IPS-18a (cell line): ENCODE data around the gene CAMSAP1.

Experiments used
- H3K27ac ChIP-seq: one replicate; pipeline ENCODE4 v1.5.1; 2013; ENCODE audit warnings: low read length
- H3K27me3 ChIP-seq: one replicate; pipeline ENCODE4 v1.6.1; 2013; ENCODE audit warnings: mild to moderate bottlenecking, low read length; ENCODE audit not compliant: control insufficient read depth, insufficient read depth
- H3K36me3 ChIP-seq: one replicate; pipeline ENCODE4 v1.6.1; 2013; ENCODE audit warnings: low read depth, low read length; ENCODE audit not compliant: control insufficient read depth
- H3K4me1 ChIP-seq: one replicate; pipeline ENCODE4 v1.6.1; 2013; ENCODE audit warnings: low read depth, low read length; ENCODE audit not compliant: control insufficient read depth
- H3K4me3 ChIP-seq: one replicate; pipeline ENCODE4 v1.5.1; 2013; ENCODE audit warnings: low read length
- H3K9ac ChIP-seq: one replicate; pipeline ENCODE4 v1.6.1; 2013; ENCODE audit warnings: mild to moderate bottlenecking, low read length, moderate library complexity
- H3K9me3 ChIP-seq: one replicate; pipeline ENCODE4 v1.6.1; 2013; ENCODE audit warnings: low read depth, low read length; ENCODE audit not compliant: control insufficient read depth

Gene CAMSAP1

GRCh38 chr9:135798263-135798585, 109.1 kb downstream of the CAMSAP1 start:
- H3K4me3 ChIP-seq: no peak overlapping the region
- no peak overlapping the region for H3K9ac ChIP-seq
- H3K27me3 ChIP-seq: no peaks in the 10 kb centered on the region
- no peaks in the 10 kb centered on the region for H3K36me3 ChIP-seq
- H3K27ac ChIP-seq: no peak overlapping the region
- no peaks in the 10 kb centered on the region for H3K4me1 ChIP-seq
- H3K9me3 ChIP-seq: no peaks in the 10 kb centered on the region

- Histone ChIP-seq H3K9me3 (no peaks in the 10 kb centered on the region), H3K9ac (no peak overlapping the region), H3K4me1 (no peaks in the 10 kb centered on the region), H3K27me3 (no peaks in the 10 kb centered on the region), H3K36me3 (no peaks in the 10 kb centered on the region), H3K4me3 (no peak overlapping the region), H3K27ac (no peak overlapping the region)
These were observed 109.7 kb downstream of the CAMSAP1 start for GRCh38 chr9:135797507-135798262.

DNA sequence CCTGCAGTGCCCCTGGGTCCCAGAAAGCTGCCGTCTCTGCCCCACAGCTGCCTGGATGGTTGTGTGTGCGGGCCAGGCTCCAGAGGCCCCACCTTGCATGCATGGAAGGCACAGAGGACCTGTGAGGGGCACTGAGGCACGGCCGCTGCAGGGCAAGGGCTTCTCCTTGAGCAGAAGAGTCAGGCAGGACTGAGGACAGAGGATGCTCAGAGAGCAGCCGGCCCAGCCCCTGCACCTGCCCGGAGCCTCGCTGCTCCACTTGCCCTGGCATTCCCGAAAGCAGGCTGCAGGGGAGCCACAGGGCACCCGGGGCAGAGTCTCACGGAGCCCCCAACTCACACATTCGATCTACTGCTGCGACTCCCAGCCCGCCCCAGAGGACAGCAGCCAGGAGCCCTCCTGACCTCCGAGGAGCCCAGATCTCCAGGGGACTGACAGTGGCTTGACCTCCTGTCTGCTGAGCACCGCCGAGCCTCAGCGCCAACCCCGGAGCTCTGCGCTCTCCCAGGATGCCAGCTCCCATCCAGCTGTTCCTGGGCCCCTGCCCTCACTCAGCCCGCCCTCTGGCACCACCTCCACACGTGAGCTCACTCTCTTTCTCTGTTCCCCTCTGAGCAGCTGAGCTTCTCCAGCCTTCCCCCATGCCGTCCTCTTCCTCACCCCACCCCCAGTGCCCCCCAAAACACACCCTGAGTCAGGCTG, 110.4 kb downstream of the CAMSAP1 start:
- no peak overlapping the region for H3K4me3 ChIP-seq
- no peaks in the 10 kb centered on the region for H3K27me3 ChIP-seq
- no peaks in the 10 kb centered on the region for H3K36me3 ChIP-seq
- no peaks in the 10 kb centered on the region for H3K9me3 ChIP-seq
- H3K4me1 ChIP-seq: no peaks in the 10 kb centered on the region
- H3K9ac ChIP-seq: no peak overlapping the region
- no peak overlapping the region for H3K27ac ChIP-seq

GRCh38 chr9:135795391-135795790, 112.0 kb downstream of the CAMSAP1 start:
- Histone ChIP-seq H3K36me3 (no peaks in the 10 kb centered on the region), H3K9ac (no peak overlapping the region), H3K9me3 (no peaks in the 10 kb centered on the region), H3K27me3 (no peaks in the 10 kb centered on the region), H3K27ac (no peak overlapping the region), H3K4me1 (no peaks in the 10 kb centered on the region), H3K4me3 (no peak overlapping the region)

DNA sequence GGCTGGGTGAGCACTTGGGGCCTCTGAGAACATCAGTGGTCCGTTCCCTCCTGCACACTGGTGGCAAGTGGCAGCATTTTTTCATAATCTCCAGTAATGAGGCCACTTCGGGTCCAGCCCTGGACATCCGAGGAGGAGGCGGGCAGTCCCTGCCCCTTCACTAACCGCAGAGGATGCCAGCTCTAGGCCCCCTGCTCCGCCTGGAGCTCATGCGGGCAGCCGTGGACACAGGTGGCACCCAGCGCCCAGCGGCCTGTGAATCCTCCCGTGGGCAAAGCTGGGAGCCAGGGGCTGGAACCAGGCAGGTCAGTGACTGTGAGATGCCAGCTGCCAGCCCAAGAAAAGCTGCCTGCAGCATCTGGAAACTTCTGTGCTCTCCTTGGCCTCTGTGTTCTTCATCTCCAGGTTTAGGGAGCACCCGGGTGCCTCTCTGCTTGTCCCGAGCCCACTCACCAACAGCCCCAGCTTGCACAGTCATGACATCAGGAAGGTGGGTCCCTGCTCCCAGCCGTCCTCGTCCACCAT, 112.9 kb downstream of the CAMSAP1 start:
- Histone ChIP-seq H3K9me3 (no peaks in the 10 kb centered on the region), H3K36me3 (no peaks in the 10 kb centered on the region), H3K27me3 (no peaks in the 10 kb centered on the region), H3K4me3 (no peak overlapping the region), H3K27ac (no peak overlapping the region), H3K9ac (no peak overlapping the region), H3K4me1 (no peaks in the 10 kb centered on the region)

GRCh38 chr9:135794057-135794335, 113.3 kb downstream of the CAMSAP1 start:
- H3K36me3 ChIP-seq: no peaks in the 10 kb centered on the region
- H3K4me3 ChIP-seq: no peak overlapping the region
- H3K27ac ChIP-seq: no peak overlapping the region
- no peaks in the 10 kb centered on the region for H3K4me1 ChIP-seq
- no peaks in the 10 kb centered on the region for H3K9me3 ChIP-seq
- no peak overlapping the region for H3K9ac ChIP-seq
- H3K27me3 ChIP-seq: no peaks in the 10 kb centered on the region

DNA sequence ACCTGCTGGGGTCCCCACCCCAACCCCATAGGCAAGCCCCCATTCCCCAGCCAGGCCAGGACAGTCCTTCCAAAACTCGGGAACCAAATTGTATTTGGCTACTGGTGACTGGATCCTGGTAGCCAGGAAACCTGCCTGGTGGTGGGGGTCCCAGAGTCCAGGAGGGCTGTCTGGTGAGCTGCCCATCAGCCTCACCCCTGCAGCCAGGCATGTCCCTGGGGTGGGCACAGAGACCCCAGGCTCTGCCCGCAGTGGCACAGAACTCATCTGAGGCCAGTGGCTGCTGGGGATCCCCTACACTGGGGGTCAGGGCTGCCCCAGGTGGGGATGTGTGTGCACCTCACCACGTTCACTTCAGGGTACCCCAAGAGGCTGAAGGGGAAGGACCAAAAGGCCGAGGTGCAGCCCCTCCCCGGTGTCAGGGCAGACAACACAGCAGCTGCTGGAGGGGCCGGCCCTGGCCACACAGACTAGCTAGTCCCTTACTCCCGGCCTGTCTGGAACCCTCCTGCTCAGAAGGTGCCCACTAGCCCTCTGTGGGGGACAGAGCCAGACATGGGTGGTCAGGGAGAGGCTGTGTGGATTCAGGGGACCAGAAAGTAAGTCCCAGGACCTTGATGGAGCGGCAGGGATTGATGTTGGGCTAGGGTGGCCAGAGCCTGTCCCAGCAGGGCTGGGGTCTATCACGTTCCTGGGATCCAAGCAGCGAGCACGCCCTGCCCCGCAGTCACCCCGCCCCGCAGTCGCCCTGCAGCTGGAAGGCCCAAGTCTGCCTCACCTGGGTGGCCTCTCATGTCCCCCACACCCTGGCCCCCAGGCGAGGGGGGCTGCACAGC, 113.9 kb downstream of the CAMSAP1 start:
- Histone ChIP-seq H3K4me1 (no peaks in the 10 kb centered on the region), H3K9me3 (no peaks in the 10 kb centered on the region), H3K4me3 (no peak overlapping the region), H3K27me3 (no peaks in the 10 kb centered on the region), H3K27ac (no peak overlapping the region), H3K9ac (no peak overlapping the region), H3K36me3 (no peaks in the 10 kb centered on the region)

DNA sequence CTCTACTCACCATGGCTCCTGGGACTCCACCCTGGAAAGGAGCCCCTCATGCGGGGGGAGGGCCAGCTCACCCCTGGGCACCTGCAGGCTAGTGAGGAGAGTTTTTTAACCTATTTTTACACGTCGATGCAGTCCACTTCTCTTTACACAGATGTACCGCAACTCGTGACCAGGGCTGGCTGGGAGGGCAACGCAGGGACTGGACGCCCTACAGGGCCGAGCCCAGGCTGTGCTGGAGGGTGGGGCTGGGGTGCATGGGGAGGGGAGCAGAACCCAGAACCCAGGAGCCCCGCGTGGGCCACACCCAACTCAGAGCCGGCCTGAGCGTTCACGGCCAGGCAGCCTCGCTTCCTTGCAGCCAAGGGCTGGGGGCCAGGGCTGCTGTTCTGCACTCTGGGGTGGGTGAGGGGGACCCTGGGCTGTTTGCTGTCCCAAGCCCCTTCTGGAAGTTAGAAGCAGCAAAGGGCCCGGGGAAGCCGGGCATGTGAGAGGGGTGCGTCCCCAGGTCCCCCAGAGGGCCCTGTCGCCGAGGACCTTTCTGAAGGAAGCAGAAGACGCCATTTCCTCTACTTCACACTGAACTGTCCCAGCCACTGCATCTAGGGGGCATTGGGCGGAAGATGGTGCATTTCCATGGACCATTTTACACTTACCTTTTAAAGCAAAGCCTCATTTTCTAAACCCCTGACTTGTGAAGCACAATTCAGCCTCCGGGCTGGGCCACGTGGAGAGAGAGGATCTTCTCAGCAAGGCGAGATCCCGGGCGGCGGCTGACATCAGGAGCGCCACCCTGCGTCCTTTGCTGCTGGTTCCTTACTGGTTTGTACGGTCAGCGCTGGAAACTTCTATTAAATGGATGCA, 114.8 kb downstream of the CAMSAP1 start:
- Histone ChIP-seq H3K9me3 (no peaks in the 10 kb centered on the region), H3K4me1 (no peaks in the 10 kb centered on the region), H3K27me3 (no peaks in the 10 kb centered on the region), H3K36me3 (no peaks in the 10 kb centered on the region), H3K9ac (no peak overlapping the region), H3K27ac (no peak overlapping the region), H3K4me3 (no peak overlapping the region)

DNA sequence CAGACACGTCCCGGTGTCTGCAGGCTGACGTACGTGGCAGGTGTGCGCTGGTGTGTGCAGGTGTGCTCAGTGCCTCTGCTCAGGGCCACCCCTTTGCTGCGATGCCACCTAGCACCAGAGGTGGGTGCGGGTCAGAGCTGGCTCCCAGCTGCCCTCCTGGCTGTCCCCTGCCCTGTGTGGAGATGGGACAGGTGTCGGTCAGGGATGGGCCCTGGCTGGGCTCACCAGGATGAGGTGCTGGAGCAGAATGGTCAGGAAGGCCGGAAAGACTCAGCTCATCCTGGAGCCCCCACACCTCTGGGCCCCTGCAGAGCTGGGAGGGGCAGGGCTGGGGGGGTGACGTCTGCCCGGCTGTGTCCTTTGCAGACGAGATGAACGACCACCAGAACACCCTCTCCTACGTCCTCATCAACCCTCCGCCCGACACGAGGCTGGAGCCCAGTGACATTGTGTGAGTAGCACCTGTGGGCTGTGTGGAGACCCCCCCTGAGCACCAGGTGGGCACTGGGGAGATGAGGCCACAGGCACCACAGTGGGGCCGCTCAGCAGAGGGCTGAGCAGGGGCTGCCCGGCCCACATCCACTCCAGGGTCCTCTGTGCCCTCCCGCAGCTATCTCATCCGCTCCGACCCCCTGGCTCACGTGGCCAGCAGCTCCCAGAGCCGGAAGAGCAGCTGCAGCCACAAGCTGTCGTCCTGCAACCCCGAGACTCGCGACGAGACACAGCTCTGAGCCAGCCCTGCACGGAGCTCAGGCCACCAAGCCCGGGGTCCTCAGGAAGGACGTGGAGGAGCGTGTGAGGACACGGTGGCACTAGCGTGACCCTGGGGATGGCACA, 115.7 kb downstream of the CAMSAP1 start:
- Histone ChIP-seq H3K36me3 (no peaks in the 10 kb centered on the region), H3K4me1 (no peaks in the 10 kb centered on the region), H3K9me3 (no peaks in the 10 kb centered on the region), H3K9ac (no peak overlapping the region), H3K27me3 (no peaks in the 10 kb centered on the region), H3K27ac (no peak overlapping the region), H3K4me3 (no peak overlapping the region)

DNA sequence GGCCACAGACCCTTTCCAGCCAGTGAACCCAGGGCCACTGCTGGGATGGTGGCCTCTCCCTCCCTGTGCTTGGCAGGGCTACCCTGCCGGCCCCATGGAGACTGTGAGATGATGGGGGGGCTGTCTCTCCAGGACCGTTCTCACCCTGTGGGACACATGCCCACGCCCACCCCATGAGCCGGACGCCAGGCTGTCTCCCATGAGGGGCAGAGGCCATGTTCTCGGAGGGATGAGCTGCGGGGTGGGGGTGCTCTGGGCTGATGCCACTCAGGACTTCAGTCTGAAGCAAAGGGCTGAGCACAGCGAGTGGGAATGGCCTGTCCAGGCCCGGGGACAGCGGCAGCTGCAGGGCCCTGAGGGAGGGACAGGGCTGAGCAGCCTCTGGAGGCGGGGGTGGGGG, 116.5 kb downstream of the CAMSAP1 start:
- H3K27ac ChIP-seq: no peak overlapping the region
- no peaks in the 10 kb centered on the region for H3K4me1 ChIP-seq
- H3K27me3 ChIP-seq: no peaks in the 10 kb centered on the region

More for the DNA sequence above, 116.5 kb downstream of the CAMSAP1 start:
- Histone ChIP-seq H3K4me3 (no peak overlapping the region), H3K9me3 (no peaks in the 10 kb centered on the region), H3K9ac (no peak overlapping the region), H3K36me3 (no peaks in the 10 kb centered on the region)
